GM10266 (cell line): ENCODE data around the gene PRKCE.
A peak's percentile ranks its signal among the peaks of the same experiment; 100 is the strongest.

ENCODE experiments used
- DNase-seq: peaks from one replicate; pipeline ENCODE4 v3.0.0; 2012; ENCODE audit errors: extremely low spot score
- TF ChIP-seq, protein P1 (sequence below): IDR thresholded peaks from 2 replicates; pipeline ENCODE4 v1.5.1; 2012; ENCODE audit warnings: mild to moderate bottlenecking, low read depth; ENCODE audit not compliant: control insufficient read depth, insufficient read depth; ENCODE audit errors: missing control alignments

Gene PRKCE

DNA sequence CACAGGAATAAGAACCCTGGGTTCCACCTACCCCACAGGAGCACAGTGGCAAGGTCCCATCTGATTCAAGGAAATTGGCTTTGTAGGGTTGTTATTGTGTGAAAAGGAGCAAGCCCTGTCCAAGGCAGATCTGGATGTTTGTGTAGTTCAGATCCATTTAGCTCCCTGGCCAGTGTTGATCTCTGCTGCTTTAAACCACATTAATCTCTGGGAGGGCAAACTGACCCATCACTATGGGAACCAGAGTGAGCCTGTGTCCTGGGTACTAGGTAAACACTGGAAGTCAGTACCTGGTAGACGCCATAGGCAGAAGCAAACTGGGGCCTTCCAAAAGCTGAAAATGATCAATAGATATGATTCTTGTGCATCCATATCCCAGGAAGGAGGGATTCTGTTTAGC lies 374.2 kb downstream of the PRKCE start:
- DNase-seq = no peak
- TF ChIP-seq, protein P1, sequence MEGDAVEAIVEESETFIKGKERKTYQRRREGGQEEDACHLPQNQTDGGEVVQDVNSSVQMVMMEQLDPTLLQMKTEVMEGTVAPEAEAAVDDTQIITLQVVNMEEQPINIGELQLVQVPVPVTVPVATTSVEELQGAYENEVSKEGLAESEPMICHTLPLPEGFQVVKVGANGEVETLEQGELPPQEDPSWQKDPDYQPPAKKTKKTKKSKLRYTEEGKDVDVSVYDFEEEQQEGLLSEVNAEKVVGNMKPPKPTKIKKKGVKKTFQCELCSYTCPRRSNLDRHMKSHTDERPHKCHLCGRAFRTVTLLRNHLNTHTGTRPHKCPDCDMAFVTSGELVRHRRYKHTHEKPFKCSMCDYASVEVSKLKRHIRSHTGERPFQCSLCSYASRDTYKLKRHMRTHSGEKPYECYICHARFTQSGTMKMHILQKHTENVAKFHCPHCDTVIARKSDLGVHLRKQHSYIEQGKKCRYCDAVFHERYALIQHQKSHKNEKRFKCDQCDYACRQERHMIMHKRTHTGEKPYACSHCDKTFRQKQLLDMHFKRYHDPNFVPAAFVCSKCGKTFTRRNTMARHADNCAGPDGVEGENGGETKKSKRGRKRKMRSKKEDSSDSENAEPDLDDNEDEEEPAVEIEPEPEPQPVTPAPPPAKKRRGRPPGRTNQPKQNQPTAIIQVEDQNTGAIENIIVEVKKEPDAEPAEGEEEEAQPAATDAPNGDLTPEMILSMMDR = no peak

- TF ChIP-seq, protein P1 = no peak
- no peak for DNase-seq
These were observed 375.0 kb downstream of the PRKCE start for GRCh38 chr2:46026431-46026830.

GRCh38 chr2:46029332-46029811 lies 377.9 kb downstream of the PRKCE start:
- DNase-seq = no peak
- TF ChIP-seq, protein P1 = peak; percentile 2

DNA sequence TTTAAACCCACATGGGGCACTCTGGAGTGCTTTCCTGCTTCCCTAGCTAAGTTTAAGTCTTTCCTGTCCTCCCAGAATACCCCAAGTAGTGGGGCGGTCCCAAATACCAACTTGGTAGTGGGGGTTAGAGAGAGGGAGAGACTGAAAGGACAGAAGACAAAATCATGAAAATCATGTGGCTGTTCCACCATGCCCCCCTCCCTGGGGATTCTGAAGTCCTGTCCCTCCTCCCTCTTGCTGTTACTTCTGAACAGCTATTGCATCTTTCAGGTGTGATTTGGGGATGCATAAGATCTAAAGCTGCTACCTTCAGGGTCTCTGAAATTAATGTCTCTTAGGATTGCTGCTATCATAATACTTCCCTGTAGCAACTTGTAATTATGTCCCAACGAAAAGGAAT lies 378.9 kb downstream of the PRKCE start:
- TF ChIP-seq, protein P1 = no peak
- no peak for DNase-seq

DNA sequence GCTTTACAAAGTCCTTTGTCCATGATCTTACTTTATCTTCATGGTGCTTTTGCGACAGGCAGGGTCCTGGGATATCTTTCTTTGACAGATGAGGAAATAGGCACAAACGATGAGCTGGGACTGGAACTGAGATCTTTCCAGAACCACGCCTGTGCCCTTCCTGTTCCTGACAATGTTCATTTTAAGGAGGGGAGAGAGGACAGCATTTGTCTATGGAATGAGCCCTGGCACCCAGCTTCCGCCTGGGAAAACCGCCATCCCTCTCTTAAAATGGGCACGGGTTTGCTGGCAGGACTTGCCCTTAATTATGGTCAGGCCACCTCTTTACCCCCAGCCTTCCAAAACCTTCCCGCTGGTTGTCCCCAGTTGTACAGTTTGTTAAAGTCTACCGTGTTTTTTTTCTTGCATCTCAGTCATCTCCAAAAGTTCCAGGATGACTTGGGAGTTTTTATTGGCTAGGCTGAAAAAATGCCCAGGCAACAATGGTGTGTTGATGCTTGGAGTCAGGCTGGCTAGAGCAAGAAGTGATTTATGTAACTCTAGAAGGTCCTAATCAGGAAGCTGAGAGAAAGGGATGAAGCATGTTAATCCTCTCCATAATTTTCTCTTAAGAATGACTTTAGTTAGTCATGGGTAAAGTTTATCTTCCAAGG lies 380.8 kb downstream of the PRKCE start:
- no peak for DNase-seq
- TF ChIP-seq, protein P1 = no peak

DNA sequence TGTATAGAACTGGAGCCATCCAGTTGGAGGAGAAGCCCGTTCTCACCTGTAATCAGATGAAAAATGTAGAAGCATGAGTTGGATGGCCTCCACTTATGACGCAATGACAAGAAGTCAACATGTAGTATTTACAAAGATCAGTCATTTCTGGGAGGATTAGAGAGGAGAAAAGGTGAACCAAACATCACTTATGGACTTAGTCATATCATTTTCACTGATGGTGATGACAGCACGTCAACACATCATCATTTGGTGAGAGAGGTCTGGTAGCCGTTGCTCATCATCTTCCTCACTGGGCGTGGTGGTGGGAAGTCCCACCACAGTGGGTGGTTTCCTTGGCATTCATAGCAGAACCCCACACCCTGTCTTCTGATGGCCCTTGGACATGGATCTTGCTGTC lies 381.5 kb downstream of the PRKCE start:
- DNase-seq = peak; percentile 10

DNA sequence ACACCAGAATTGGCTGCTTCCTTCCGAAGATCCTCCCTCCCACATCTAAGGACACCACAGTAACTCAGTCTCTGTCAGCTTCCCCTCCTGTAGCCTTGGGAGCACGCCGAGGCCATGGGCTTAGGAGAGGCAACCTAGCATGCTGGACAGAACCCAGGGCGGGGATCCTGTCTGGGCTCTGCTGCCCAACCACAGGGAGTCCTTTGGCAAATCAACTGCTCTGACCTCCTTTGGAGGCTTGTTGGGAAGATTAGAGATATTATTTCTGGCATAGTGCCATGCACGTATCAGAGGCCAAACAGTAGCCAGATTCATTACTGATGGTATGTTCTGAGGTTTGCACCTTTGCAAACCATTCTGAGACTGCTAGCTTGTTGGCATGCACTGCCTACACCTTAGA lies 383.1 kb downstream of the PRKCE start:
- TF ChIP-seq, protein P1 = no peak
- DNase-seq = no peak

More for the DNA sequence above, 381.5 kb downstream of the PRKCE start:
- TF ChIP-seq, protein P1 = no peak
